ENCODE data around the gene PPP4C.
A peak's percentile ranks its signal among the peaks of the same experiment; 100 is the strongest.

The PPP4C gene

GRCh38 chr16:30046588-30046987 is 29.2 kb upstream of the PPP4C start:
- Mint-ChIP-seq H3K36me3 (no peaks in the 10 kb centered on the region), H3K27me3 (no peaks in the 10 kb centered on the region), H3K4me1 (ENCODE audit: low read depth) (peaks cover 2% of the 10 kb centered on the region), H3K27ac (no peak overlapping the region), H3K9me3 (ENCODE audit: low read depth) (no peaks in the 10 kb centered on the region), H3K4me3 (no peak overlapping the region)

- no peaks in the 10 kb centered on the region for H3K27me3 Mint-ChIP-seq
Observed at GRCh38 chr16:30049871-30050270, 25.9 kb upstream of the PPP4C start.

GRCh38 chr16:30051518-30051917 is 24.3 kb upstream of the PPP4C start:
- Mint-ChIP-seq H3K27me3 (no peaks in the 10 kb centered on the region), H3K4me3 (peak overlapping the region; percentile 80), H3K36me3 (no peaks in the 10 kb centered on the region), H3K4me1 (ENCODE audit: low read depth) (peaks cover 17% of the 10 kb centered on the region), H3K9me3 (ENCODE audit: low read depth) (no peaks in the 10 kb centered on the region), H3K27ac (peak overlapping the region; percentile 61)

More at GRCh38 chr16:30049871-30050270, 25.9 kb upstream of the PPP4C start:
- Mint-ChIP-seq H3K36me3 (no peaks in the 10 kb centered on the region), H3K4me3 (no peak overlapping the region), H3K27ac (no peak overlapping the region), H3K9me3 (ENCODE audit: low read depth) (no peaks in the 10 kb centered on the region), H3K4me1 (ENCODE audit: low read depth) (peaks cover 12% of the 10 kb centered on the region)

GRCh38 chr16:30052671-30053372 is 23.0 kb upstream of the PPP4C start:
- H3K36me3 Mint-ChIP-seq = no peaks in the 10 kb centered on the region
- H3K4me3 Mint-ChIP-seq = peak overlapping the region; percentile 92
- no peaks in the 10 kb centered on the region for H3K9me3 Mint-ChIP-seq (ENCODE audit: low read depth)
- peaks cover 17% of the 10 kb centered on the region for H3K4me1 Mint-ChIP-seq (ENCODE audit: low read depth)
- H3K27me3 Mint-ChIP-seq = no peaks in the 10 kb centered on the region
- H3K27ac Mint-ChIP-seq = peak overlapping the region; percentile 66

DNA sequence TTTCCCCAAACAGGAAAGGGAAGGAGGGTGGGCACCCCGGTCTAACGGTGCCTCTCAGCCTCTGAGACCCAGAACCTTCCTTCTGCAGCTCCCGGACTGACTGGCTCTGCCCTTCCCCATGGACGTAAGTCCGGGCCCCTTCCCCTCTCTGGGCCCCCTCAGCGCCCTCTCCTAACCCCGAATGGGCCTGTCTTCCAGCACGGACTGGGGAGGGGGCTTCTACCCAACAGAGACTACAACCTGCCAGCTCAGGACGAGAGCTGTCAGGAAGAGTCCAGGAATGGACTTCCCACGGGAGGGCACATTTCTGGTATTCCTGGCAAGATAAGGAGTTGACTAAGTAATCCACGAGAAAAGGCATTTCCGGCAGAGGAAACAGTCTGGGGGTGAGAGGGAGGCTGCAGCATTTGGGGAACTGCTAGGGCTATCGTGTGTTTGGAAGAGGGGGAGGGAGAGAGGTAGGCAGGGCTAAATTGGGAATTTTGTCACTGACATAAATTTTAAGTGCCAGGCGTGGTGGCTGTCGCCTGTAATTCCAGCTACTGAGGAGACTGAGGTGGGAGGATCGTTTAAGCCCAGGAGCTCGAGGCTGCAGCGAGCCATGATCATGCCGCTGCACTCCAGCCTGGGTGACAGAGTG is 22.3 kb upstream of the PPP4C start:
- H3K9me3 Mint-ChIP-seq (ENCODE audit: low read depth) = no peaks in the 10 kb centered on the region
- H3K27ac Mint-ChIP-seq = peak overlapping the region; percentile 16
- no peaks in the 10 kb centered on the region for H3K27me3 Mint-ChIP-seq
- H3K36me3 Mint-ChIP-seq = no peaks in the 10 kb centered on the region
- peak overlapping the region; percentile 82 for H3K4me3 Mint-ChIP-seq
- peaks cover 17% of the 10 kb centered on the region for H3K4me1 Mint-ChIP-seq (ENCODE audit: low read depth)

- no peak overlapping the region for H3K27ac Mint-ChIP-seq
- no peaks in the 10 kb centered on the region for H3K27me3 Mint-ChIP-seq
- no peaks in the 10 kb centered on the region for H3K9me3 Mint-ChIP-seq (ENCODE audit: low read depth)
- peak overlapping the region; percentile 68 for H3K4me3 Mint-ChIP-seq
- no peaks in the 10 kb centered on the region for H3K36me3 Mint-ChIP-seq
- peaks cover 17% of the 10 kb centered on the region for H3K4me1 Mint-ChIP-seq (ENCODE audit: low read depth)
Observed at GRCh38 chr16:30054451-30054850, 21.3 kb upstream of the PPP4C start.

DNA sequence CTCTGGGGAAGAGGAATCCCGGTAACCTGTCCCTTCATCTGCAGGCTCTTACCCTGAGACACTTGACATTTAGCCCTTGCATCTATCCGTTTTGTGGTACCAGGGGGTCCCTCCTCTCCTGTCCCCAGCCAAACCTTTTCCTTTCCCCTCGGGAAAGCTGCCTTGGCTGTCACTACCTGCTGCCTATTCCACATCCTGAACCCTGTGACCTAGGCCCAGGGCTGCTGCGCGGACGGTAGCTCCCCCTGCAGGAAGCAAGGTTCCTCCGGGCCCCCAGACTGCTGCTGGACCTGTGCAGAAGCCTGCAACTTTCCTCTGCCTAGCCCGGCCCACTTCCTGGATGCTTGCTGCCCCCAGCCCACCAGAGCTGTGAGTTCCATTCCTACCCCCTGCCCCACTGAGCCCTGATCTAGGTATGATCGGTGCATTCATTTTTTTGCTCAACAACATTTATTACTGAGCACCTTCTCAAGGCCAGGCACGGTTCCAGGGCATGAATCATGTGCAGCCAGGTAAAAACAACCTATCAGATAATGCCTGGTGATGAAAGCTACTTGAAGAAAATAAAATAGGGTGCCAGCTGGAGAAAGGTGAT is 20.7 kb upstream of the PPP4C start:
- H3K36me3 Mint-ChIP-seq = no peaks in the 10 kb centered on the region
- H3K4me1 Mint-ChIP-seq (ENCODE audit: low read depth) = peaks cover 17% of the 10 kb centered on the region
- no peaks in the 10 kb centered on the region for H3K27me3 Mint-ChIP-seq
- no peaks in the 10 kb centered on the region for H3K9me3 Mint-ChIP-seq (ENCODE audit: low read depth)
- H3K27ac Mint-ChIP-seq = no peak overlapping the region
- H3K4me3 Mint-ChIP-seq = peak overlapping the region; percentile 68

DNA sequence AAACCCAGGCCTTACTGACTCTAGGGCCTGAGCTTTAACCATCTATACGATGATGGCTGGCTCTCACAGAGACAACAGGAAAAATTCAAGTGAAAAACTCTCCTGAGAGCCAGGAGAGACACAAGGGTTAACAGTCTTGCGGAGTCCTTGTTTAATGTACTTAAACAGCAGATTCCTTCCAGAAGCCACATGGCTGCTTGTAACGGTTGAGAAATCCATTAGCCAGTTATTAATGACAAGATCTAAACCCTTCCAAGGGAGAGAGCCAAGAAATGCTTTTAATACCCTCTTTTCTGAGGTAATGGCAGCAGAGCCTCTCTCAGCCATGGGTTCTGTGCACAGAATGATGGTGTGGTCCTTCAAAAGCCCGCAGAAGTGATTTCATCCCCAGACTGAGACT is 15.4 kb upstream of the PPP4C start:
- Mint-ChIP-seq H3K36me3 (no peaks in the 10 kb centered on the region), H3K4me3 (no peak overlapping the region), H3K27me3 (no peaks in the 10 kb centered on the region), H3K9me3 (ENCODE audit: low read depth) (no peaks in the 10 kb centered on the region), H3K4me1 (ENCODE audit: low read depth) (peaks cover 7% of the 10 kb centered on the region), H3K27ac (no peak overlapping the region)

DNA sequence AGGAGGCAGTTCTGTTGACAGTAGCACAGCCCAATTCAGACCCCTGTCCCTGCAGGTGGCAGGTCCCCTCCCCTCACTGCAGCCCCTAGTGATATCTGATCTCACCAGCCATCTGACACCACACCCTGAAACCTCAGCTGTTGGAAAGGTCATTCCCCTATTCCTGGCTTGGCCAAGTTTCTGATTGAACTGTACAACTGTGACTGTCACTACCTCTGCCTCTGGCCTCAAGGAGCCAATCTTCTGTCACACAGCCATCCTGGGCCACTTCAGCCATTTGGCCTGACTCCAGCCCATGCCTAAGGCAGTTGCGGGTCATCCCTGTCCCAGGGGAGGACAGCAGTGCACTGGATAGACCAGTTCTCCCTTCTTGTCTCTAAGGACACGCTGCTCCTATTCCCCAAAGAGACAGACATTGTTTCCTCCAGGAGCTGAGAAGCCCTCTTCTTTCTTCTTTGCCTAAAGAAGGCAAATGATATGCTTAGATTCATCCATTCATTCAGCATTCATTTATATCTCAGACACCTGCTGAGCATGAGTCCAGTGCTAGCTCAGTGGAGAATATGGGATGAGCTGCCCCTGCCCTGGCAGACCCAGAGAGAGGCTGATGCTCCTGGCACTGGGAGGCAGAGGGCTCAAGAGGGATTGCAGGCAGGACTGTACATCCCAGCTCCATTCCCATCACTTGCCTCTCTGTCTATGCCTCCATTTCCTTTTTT is 14.8 kb upstream of the PPP4C start:
- Mint-ChIP-seq H3K27ac (no peak overlapping the region), H3K9me3 (ENCODE audit: low read depth) (no peaks in the 10 kb centered on the region), H3K27me3 (no peaks in the 10 kb centered on the region), H3K4me3 (no peak overlapping the region), H3K4me1 (ENCODE audit: low read depth) (peaks cover 6% of the 10 kb centered on the region), H3K36me3 (no peaks in the 10 kb centered on the region)

GRCh38 chr16:30063278-30063892 is 12.4 kb upstream of the PPP4C start:
- peak overlapping the region; percentile 100 for H3K4me3 Mint-ChIP-seq
- H3K27me3 Mint-ChIP-seq = no peaks in the 10 kb centered on the region
- peak overlapping the region; percentile 100 for H3K27ac Mint-ChIP-seq
- H3K4me1 Mint-ChIP-seq (ENCODE audit: low read depth) = peaks cover 20% of the 10 kb centered on the region
- no peaks in the 10 kb centered on the region for H3K9me3 Mint-ChIP-seq (ENCODE audit: low read depth)
- H3K36me3 Mint-ChIP-seq = no peaks in the 10 kb centered on the region

DNA sequence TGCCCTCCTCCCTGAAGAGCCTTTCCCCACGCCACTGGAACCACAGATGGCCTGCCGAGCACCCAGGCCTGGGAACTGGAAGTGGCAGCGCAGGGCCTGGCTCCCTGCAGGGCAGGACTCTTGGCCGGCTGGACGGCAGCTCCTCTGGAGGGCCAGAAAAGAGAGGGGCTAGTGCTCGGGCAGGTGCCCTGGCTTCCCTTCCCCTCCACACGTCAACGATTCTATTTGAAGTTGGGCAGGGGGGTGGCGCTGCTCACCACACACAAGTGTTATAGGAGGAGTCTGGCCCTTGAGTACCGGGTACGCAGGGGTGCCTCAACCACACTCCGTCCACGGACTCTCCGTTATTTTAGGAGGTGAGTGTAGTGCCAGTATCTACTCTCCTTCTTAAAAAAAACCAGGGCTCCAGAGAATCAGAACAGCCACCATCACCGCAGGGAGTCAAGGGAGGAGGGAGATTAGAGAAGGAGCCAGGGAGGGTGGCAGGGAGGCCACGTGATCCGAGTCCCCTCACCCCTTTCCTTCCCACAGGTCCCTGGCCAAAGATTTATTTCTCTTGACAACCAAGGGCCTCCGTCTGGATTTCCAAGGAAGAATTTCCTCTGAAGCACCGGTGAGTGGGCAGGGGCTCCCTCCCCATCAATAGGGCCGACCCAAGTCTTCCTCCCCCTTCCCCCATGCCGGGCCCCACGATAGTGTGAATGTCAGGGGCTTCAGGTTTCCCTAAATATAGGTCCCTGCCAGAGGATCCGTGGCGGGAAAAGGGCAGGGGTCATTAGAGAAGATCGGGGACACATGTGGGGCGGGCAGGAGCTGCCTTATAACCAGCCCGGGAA is 11.7 kb upstream of the PPP4C start:
- Mint-ChIP-seq H3K4me1 (ENCODE audit: low read depth) (peaks cover 26% of the 10 kb centered on the region), H3K27me3 (no peaks in the 10 kb centered on the region), H3K4me3 (peak overlapping the region; percentile 100), H3K9me3 (ENCODE audit: low read depth) (no peaks in the 10 kb centered on the region), H3K36me3 (no peaks in the 10 kb centered on the region), H3K27ac (peak overlapping the region; percentile 100)

DNA sequence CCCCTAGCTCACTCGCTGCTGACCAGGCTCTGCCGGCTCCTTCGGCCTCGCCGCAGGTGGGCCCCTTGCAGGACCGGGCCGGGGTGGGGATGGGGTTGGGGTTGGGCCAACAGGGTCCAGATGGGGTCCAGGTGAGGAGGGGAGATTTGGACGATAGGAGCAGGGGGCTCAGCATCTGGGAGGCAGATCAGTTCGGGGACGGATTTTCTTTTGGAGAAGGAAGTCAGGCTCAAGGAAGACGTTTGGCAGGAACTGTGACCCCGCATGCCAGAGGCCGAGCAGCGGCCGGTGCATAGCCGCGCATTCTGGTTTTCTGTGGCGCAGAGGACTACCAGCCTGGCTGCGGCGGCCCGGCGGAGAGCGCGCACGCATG is 11.1 kb upstream of the PPP4C start:
- Mint-ChIP-seq H3K27ac (peak overlapping the region; percentile 100), H3K4me3 (peak overlapping the region; percentile 100), H3K27me3 (no peaks in the 10 kb centered on the region), H3K4me1 (ENCODE audit: low read depth) (peaks cover 31% of the 10 kb centered on the region), H3K9me3 (ENCODE audit: low read depth) (no peaks in the 10 kb centered on the region), H3K36me3 (no peaks in the 10 kb centered on the region)

GRCh38 chr16:30065102-30065942 is 10.5 kb upstream of the PPP4C start, which contains the start of gene ALDOA:
Gene ALDOA (plus strand): TSS chr16:30065760. CDS start chr16:30066898, 1,138 bp downstream.
- Mint-ChIP-seq H3K36me3 (no peaks in the 10 kb centered on the region), H3K9me3 (ENCODE audit: low read depth) (no peaks in the 10 kb centered on the region), H3K27ac (peak within 1 kb of the TSS; percentile 97), H3K4me1 (ENCODE audit: low read depth) (peaks cover 34% of the 10 kb centered on the region), H3K27me3 (no peaks in the 10 kb centered on the region), H3K4me3 (peak within 1 kb of the TSS; percentile 100)
